GM18520 (cell line): ENCODE data around the gene STK32B.

Experiments
- ATAC-seq: cut with Tn5 transposase; IDR thresholded peaks from one replicate; pipeline ENCODE4 v1.9.1; 2021; ENCODE audit not compliant: unreplicated experiment

Gene STK32B

GRCh38 chr4:5337731-5338130 is 286.5 kb downstream of the STK32B start:
- no peak for ATAC-seq

- no peak for ATAC-seq
Observed at GRCh38 chr4:5338531-5338930, 287.3 kb downstream of the STK32B start.

- ATAC-seq: no peak
Observed at GRCh38 chr4:5340991-5341451, 289.7 kb downstream of the STK32B start.

- ATAC-seq: no peak
Observed at GRCh38 chr4:5341526-5341925, 290.2 kb downstream of the STK32B start.

GRCh38 chr4:5355846-5356245 is 304.6 kb downstream of the STK32B start:
- ATAC-seq: no peak

- no peak for ATAC-seq
Observed at GRCh38 chr4:5357870-5358269, 306.6 kb downstream of the STK32B start.

GRCh38 chr4:5361968-5362367 is 310.7 kb downstream of the STK32B start:
- no peak for ATAC-seq

GRCh38 chr4:5364406-5364805 is 313.1 kb downstream of the STK32B start:
- ATAC-seq: no peak

GRCh38 chr4:5365071-5366008 is 314.1 kb downstream of the STK32B start:
- no peak for ATAC-seq

GRCh38 chr4:5366009-5366386 is 314.7 kb downstream of the STK32B start:
- no peak for ATAC-seq

- ATAC-seq: no peak
Observed at GRCh38 chr4:5366421-5366820, 315.1 kb downstream of the STK32B start.

GRCh38 chr4:5368426-5368825 is 317.1 kb downstream of the STK32B start:
- no peak for ATAC-seq

- no peak for ATAC-seq
Observed at GRCh38 chr4:5370286-5370685, 319.0 kb downstream of the STK32B start.

GRCh38 chr4:5371415-5372190 is 320.3 kb downstream of the STK32B start:
- ATAC-seq: no peak

- ATAC-seq: no peak
Observed at GRCh38 chr4:5372198-5372597, 320.9 kb downstream of the STK32B start.

- ATAC-seq: no peak
Observed at GRCh38 chr4:5373327-5373726, 322.0 kb downstream of the STK32B start.

- ATAC-seq: no peak
Observed at GRCh38 chr4:5374592-5374991, 323.3 kb downstream of the STK32B start.

GRCh38 chr4:5374994-5375393 is 323.7 kb downstream of the STK32B start:
- ATAC-seq: no peak

GRCh38 chr4:5376015-5376414 is 324.7 kb downstream of the STK32B start:
- no peak for ATAC-seq

GRCh38 chr4:5378002-5378401 is 326.7 kb downstream of the STK32B start:
- no peak for ATAC-seq

GRCh38 chr4:5379895-5380294 is 328.6 kb downstream of the STK32B start:
- no peak for ATAC-seq

- no peak for ATAC-seq
Observed at GRCh38 chr4:5381961-5382441, 330.7 kb downstream of the STK32B start.
